ENCODE measurements around the gene RAB7A.

The RAB7A gene

GRCh38 chr3:128804811-128805155, 78.8 kb downstream of the RAB7A start:
- H3K9me3 Mint-ChIP-seq (ENCODE audit: low read depth) = no peaks in the 10 kb centered on the region
- peaks cover 85% of the 10 kb centered on the region for H3K4me1 Mint-ChIP-seq (ENCODE audit: low read depth)
- H3K36me3 Mint-ChIP-seq = peaks cover 35% of the 10 kb centered on the region
- H3K27me3 Mint-ChIP-seq = no peaks in the 10 kb centered on the region
- H3K27ac Mint-ChIP-seq = peak overlapping the region; percentile 94
- peak overlapping the region; percentile 78 for H3K4me3 Mint-ChIP-seq

DNA sequence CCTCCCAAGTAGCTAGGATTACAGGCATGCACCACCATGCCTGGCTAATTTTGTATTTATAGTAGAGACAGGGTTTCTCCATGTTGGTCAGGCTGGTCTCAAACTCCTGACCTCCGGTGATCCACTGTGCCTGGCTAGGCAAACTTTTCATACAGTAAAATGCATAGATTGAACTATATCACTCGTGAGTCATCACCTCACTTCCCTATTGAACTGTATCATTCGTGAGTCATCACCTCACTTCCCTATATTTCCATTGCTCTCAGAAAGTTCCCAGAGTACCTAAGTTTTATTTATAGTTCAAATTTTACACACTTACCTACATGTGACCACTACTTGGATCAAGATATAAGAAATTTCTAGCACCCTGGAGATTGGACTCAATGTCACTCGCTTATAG, 79.8 kb downstream of the RAB7A start:
- Mint-ChIP-seq H3K9me3 (ENCODE audit: low read depth) (no peaks in the 10 kb centered on the region), H3K36me3 (peaks cover 31% of the 10 kb centered on the region), H3K27me3 (no peaks in the 10 kb centered on the region), H3K4me3 (peak overlapping the region; percentile 78), H3K27ac (peak overlapping the region; percentile 94), H3K4me1 (ENCODE audit: low read depth) (peaks cover 75% of the 10 kb centered on the region)

GRCh38 chr3:128806588-128806987, 80.6 kb downstream of the RAB7A start:
- Mint-ChIP-seq H3K27me3 (no peaks in the 10 kb centered on the region), H3K4me3 (peak overlapping the region; percentile 78), H3K9me3 (ENCODE audit: low read depth) (no peaks in the 10 kb centered on the region), H3K36me3 (peaks cover 31% of the 10 kb centered on the region), H3K27ac (peak overlapping the region; percentile 94), H3K4me1 (ENCODE audit: low read depth) (peaks cover 67% of the 10 kb centered on the region)

- H3K9me3 Mint-ChIP-seq (ENCODE audit: low read depth) = no peaks in the 10 kb centered on the region
- H3K27me3 Mint-ChIP-seq = no peaks in the 10 kb centered on the region
- H3K36me3 Mint-ChIP-seq = peaks cover 26% of the 10 kb centered on the region
- peaks cover 60% of the 10 kb centered on the region for H3K4me1 Mint-ChIP-seq (ENCODE audit: low read depth)
- peak overlapping the region; percentile 27 for H3K4me3 Mint-ChIP-seq
- H3K27ac Mint-ChIP-seq = peak overlapping the region; percentile 94
Measured at GRCh38 chr3:128807186-128807830, 81.3 kb downstream of the RAB7A start.

DNA sequence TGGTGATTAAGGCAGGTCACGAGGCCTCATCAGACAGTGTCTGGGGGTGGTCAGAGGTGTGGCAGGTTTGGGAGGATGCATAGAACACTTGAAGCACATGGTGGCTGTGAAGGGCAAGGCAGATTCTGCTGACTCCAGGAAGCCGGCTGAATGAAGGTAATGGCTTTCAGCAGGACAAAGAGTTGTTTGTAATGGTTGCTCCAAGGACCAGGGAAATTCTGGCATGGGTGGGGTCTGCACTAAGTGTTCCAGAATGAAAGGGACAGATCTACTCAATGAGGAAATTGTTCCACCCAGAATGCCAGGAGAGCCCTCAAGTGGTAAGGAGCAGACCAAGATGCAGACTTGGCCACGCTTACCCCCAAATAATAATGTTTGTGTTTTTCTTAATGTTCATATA, 82.7 kb downstream of the RAB7A start:
- H3K36me3 Mint-ChIP-seq = peaks cover 32% of the 10 kb centered on the region
- H3K4me3 Mint-ChIP-seq = peak overlapping the region; percentile 17
- no peaks in the 10 kb centered on the region for H3K27me3 Mint-ChIP-seq
- H3K4me1 Mint-ChIP-seq (ENCODE audit: low read depth) = peaks cover 55% of the 10 kb centered on the region
- H3K9me3 Mint-ChIP-seq (ENCODE audit: low read depth) = no peaks in the 10 kb centered on the region
- H3K27ac Mint-ChIP-seq = peak overlapping the region; percentile 89

- no peak overlapping the region for H3K4me3 Mint-ChIP-seq
- peak overlapping the region; percentile 64 for H3K27ac Mint-ChIP-seq
- peaks cover 39% of the 10 kb centered on the region for H3K36me3 Mint-ChIP-seq
- H3K9me3 Mint-ChIP-seq (ENCODE audit: low read depth) = no peaks in the 10 kb centered on the region
- H3K27me3 Mint-ChIP-seq = no peaks in the 10 kb centered on the region
- H3K4me1 Mint-ChIP-seq (ENCODE audit: low read depth) = peaks cover 28% of the 10 kb centered on the region
Measured at GRCh38 chr3:128813097-128813496, 87.1 kb downstream of the RAB7A start.

DNA sequence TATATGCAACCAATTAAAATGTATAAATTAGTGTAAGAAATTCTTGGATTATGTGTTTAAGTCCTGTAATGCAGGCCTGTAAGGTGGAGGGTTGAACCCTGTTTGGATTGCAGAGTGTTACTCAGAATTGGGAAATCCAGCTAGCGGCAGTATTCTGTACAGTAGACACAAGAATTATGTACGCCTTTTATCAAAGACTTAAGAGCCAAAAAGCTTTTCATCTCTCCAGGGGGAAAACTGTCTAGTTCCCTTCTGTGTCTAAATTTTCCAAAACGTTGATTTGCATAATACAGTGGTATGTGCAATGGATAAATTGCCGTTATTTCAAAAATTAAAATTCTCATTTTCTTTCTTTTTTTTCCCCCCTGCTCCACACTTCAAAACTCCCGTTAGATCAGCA, 88.1 kb downstream of the RAB7A start:
- peak overlapping the region; percentile 50 for H3K27ac Mint-ChIP-seq

GRCh38 chr3:128814519-128815317, 88.7 kb downstream of the RAB7A start:
- H3K9me3 Mint-ChIP-seq (ENCODE audit: low read depth) = no peaks in the 10 kb centered on the region
- H3K4me1 Mint-ChIP-seq (ENCODE audit: low read depth) = peaks cover 14% of the 10 kb centered on the region
- peaks cover 41% of the 10 kb centered on the region for H3K36me3 Mint-ChIP-seq
- peak overlapping the region; percentile 50 for H3K27ac Mint-ChIP-seq
- no peaks in the 10 kb centered on the region for H3K27me3 Mint-ChIP-seq
- H3K4me3 Mint-ChIP-seq = no peak overlapping the region

More for the DNA sequence above, 88.1 kb downstream of the RAB7A start:
- no peak overlapping the region for H3K4me3 Mint-ChIP-seq
- no peaks in the 10 kb centered on the region for H3K9me3 Mint-ChIP-seq (ENCODE audit: low read depth)
- H3K27me3 Mint-ChIP-seq = no peaks in the 10 kb centered on the region
- peaks cover 20% of the 10 kb centered on the region for H3K4me1 Mint-ChIP-seq (ENCODE audit: low read depth)
- H3K36me3 Mint-ChIP-seq = peaks cover 42% of the 10 kb centered on the region

DNA sequence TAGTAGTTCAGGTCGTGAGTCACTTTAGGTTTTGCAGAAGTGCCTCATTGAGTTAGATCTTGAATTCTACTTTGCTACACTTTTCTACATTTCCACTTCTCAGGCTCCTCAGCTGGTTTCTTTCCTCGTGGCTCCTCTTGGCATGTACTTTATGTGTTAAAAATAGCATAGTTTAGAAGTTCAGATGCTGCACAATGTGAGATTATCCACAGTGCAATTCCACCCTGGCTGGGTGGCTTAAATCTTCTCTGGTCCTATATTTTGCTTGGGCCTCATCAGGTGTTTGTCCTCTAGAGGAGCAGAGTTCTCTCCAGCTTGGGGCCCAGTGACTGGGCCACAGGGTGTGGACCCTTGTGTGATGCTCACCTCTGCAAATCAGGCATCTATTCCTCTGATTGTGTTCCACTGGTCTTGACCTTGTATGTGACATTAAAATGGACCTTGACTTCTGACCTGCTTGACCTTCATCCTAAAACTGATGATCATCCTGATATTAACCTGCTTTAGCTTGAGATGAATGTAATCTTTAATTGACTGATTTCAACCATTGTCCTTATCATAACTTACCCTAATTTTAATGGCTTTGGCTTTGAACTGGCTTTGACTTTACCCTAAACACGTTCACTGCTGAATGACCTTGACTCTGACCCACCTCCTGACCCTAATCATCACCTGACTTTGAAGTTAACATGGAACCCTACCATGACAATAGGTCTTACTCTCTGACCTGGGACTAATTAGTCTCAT, 89.5 kb downstream of the RAB7A start:
- no peaks in the 10 kb centered on the region for H3K27me3 Mint-ChIP-seq
- H3K36me3 Mint-ChIP-seq = peaks cover 41% of the 10 kb centered on the region
- no peaks in the 10 kb centered on the region for H3K9me3 Mint-ChIP-seq (ENCODE audit: low read depth)
- H3K27ac Mint-ChIP-seq = peak overlapping the region; percentile 75
- H3K4me3 Mint-ChIP-seq = no peak overlapping the region
- H3K4me1 Mint-ChIP-seq (ENCODE audit: low read depth) = peaks cover 14% of the 10 kb centered on the region

DNA sequence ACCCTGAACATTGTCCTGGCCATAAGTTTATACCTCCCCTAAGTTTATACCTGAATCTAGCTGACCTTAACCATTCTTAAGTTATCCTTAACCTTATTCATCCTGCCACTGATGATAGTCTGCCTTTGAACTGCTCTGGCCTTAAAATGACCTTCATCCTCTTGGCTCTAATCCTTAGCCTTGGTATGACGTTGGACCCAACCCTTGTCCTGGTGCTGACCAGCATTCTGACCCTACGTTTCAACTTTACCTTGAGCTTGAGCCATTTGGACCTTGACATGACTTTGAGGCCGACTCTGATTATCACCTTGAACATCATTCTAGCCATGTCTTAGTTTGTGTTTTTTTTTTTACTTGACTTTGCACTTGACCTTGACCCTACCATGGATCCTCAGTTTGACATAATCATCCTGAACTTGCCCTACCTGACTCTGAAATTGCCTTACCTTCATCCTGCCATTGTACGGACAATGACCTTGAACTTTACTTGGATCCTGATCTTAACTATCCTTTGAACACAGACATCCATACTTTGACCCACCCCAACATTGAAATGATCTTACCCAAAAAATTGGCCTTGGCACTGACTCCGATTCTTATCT, 92.3 kb downstream of the RAB7A start:
- H3K4me1 Mint-ChIP-seq (ENCODE audit: low read depth) = peaks cover 13% of the 10 kb centered on the region
- H3K27me3 Mint-ChIP-seq = no peaks in the 10 kb centered on the region
- H3K9me3 Mint-ChIP-seq (ENCODE audit: low read depth) = no peaks in the 10 kb centered on the region
- H3K27ac Mint-ChIP-seq = no peak overlapping the region
- H3K4me3 Mint-ChIP-seq = no peak overlapping the region
- peaks cover 38% of the 10 kb centered on the region for H3K36me3 Mint-ChIP-seq

GRCh38 chr3:128820252-128820839, 94.4 kb downstream of the RAB7A start:
- peaks cover 7% of the 10 kb centered on the region for H3K4me1 Mint-ChIP-seq (ENCODE audit: low read depth)
- peaks cover 32% of the 10 kb centered on the region for H3K36me3 Mint-ChIP-seq
- no peak overlapping the region for H3K4me3 Mint-ChIP-seq
- peak overlapping the region; percentile 34 for H3K27ac Mint-ChIP-seq
- H3K27me3 Mint-ChIP-seq = no peaks in the 10 kb centered on the region
- no peaks in the 10 kb centered on the region for H3K9me3 Mint-ChIP-seq (ENCODE audit: low read depth)

DNA sequence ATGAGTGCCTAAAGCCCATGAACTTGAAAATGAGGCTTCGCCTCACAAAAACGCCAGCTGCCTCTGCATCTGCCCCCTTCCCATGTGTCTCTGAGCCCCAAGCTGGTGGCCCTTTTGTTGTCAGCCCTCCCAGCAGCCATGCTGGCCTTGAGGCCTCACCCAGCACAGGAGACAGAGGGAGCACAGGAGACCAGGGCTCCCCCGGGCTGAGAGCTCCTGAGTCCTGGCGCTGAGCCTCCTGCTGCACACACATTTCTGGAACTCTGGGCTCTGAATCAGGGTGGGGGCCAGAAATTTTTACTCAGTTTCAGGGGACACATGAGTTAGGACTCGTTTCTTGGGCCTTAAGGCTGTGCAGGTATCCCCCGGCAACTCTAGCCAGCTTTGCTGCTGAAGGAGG, 97.0 kb downstream of the RAB7A start:
- Mint-ChIP-seq H3K4me1 (ENCODE audit: low read depth) (peaks cover 1% of the 10 kb centered on the region), H3K4me3 (no peak overlapping the region), H3K27ac (peak overlapping the region; percentile 72), H3K27me3 (no peaks in the 10 kb centered on the region), H3K9me3 (ENCODE audit: low read depth) (no peaks in the 10 kb centered on the region), H3K36me3 (peaks cover 16% of the 10 kb centered on the region)

DNA sequence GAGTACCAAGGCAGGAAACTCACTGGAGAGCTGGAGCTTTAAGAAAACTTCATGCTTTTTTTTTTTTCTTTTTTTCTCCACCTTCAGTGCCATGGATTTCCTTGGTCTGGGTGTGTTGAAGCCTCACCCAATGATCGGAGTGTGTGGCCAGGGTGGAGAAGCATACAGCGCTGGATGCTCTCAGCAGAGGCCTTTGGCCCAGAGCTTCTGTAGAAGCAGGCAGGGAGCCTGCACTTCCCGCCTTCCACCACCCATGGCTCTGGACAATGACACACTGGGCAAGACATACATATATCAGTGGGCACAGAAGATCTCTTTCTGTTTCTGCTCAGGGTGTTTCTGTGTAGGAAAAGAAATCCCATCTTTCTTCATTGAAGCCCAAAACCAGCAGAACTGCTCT, 97.6 kb downstream of the RAB7A start:
- Mint-ChIP-seq H3K27me3 (no peaks in the 10 kb centered on the region), H3K4me3 (no peak overlapping the region), H3K36me3 (peaks cover 10% of the 10 kb centered on the region), H3K4me1 (ENCODE audit: low read depth) (peaks cover 1% of the 10 kb centered on the region), H3K9me3 (ENCODE audit: low read depth) (no peaks in the 10 kb centered on the region), H3K27ac (peak overlapping the region; percentile 70)

DNA sequence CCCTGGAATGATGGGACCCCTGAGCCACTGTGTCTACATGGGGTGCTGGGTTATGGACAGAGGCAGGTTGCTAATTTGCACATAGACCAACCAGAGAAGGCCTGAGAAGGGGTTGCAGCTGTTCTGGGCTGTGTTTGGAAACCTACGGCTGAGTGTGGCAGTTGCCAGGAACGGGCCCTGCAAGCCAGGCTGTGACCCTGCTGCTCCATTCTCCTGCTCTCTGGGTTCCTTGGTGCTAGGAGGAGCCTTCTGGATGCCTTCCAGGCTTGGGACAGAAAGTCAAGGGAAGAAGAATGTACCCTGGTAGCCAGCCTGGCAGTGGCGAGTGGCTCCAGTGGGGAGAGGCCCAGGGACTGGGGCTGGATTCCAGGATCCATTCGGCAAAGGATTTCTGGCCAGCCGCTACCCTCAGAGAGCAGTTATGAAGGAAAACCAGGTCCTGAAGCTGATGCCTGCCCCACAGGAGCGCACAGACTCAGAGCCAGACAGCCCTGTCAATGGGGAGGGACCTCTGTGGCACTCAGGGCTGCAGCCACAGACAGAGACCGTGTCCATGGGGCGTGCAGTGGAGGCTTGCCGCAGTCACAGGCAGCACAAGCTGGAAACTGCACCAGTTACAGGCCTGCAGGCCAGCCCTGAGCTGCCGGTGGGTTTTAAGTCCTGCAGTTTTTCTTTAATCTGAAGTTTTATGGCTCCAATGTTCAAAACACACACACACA, 98.3 kb downstream of the RAB7A start:
- H3K4me1 Mint-ChIP-seq (ENCODE audit: low read depth) = peaks cover 1% of the 10 kb centered on the region
- H3K27ac Mint-ChIP-seq = peak overlapping the region; percentile 70
- H3K9me3 Mint-ChIP-seq (ENCODE audit: low read depth) = no peaks in the 10 kb centered on the region
- peaks cover 4% of the 10 kb centered on the region for H3K36me3 Mint-ChIP-seq
- H3K27me3 Mint-ChIP-seq = no peaks in the 10 kb centered on the region
- no peak overlapping the region for H3K4me3 Mint-ChIP-seq
